ENCODE data around the gene SYTL1.
A peak's percentile ranks its signal among the peaks of the same experiment; 100 is the strongest.
"Not testable (repeated sequence)": the region's sequence is repeated elsewhere in the genome, so short reads cannot be mapped to it uniquely, and the experiment has no call there.

The SYTL1 gene

DNA sequence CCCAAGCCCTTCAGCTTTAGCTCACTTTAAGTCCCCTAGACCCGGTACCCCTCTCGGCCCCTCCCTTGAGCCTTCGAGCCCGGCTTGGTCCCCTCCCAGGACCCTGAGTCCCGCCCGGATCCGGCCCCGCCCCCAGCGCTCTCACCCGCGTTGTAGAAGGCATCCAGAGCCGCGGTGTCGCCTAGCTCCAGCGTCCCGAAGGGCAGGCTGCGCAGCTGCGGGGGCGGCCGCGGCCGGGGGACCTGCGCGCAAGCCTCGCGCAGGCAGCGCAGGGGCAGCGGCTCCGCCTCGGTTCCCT lies 24.2 kb downstream of the SYTL1 start:
- peak; percentile 64 for DNase-seq

GRCh38 chr1:27366411-27367159 lies 24.8 kb downstream of the SYTL1 start, which contains the start of gene MAP3K6:
Gene MAP3K6, minus strand, starts transcription at chr1:27366961. Its CDS starts 364 bp downstream, at chr1:27366597.
- DNase-seq = peak; percentile 81

DNA sequence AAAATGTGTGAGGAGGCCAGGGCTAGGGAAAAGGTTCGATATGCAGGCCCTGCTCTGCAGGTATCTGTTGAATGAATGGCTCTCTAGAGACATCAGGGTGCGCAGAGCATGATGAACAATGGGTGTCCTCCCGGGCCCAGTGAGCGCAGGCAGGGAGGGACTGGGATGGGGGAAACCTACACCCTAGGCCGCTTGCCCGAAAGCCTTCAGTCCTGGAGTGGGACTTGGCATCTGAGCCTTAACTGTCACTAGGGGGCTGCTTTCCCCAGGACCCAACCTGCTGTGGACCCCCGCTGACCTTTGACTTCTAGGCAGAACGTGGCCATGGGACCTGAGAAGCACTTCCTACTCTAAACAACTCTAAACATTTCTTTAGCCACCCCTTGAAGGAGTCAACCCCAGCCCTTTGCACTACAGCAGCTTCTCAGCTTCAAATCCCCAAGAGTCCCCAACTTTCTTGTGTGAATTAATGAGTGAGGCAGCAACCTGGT lies 25.4 kb downstream of the SYTL1 start:
- DNase-seq = no peak

- DNase-seq = peak; percentile 91
These were observed 27.2 kb downstream of the SYTL1 start for GRCh38 chr1:27368869-27369582.

DNA sequence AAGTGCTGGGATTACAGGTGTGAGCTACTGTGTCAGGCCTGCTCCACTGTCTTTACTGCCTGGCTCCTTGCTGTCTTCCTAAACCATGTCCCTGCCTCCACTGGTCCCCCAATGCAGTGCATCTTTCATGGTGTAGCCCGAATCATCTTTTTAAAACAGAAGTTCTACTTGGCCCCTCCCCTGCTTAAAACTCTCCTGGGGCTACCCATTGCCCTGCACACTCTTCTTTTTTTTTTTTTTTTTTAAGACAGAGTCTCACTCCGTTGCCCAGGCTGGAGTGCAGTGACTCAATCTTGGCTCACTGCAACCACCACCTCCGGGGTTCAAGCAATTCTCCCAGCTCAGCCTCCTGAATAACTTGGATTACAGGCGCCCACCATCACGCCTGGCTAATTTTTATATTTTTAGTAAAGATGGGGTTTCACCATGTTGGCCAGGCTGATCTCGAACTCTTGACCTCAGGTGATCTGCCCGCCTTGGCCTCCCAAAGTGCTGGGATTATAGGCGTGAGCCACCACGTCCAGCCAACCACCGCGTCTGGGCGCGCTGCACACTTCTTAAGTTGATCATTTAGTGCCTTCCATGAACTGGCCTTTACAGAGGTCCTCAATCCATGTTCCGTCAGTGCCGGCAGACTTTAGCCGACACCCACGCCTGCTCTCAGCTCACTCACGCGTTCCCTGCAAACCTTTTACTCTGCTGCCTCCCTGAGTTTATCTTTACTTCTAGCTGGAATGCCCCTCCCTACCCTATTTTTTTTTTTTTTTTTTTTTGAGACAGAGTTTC lies 30.4 kb downstream of the SYTL1 start:
- DNase-seq = peak; percentile 25

GRCh38 chr1:27372808-27373690 lies 31.2 kb downstream of the SYTL1 start:
- DNase-seq = peak; percentile 21

GRCh38 chr1:27374362-27375086 lies 32.7 kb downstream of the SYTL1 start, which contains the start of gene FCN3:
Gene FCN3, minus strand, starts transcription at chr1:27374824. Its CDS starts 6 bp downstream, at chr1:27374818.
- DNase-seq = no peak

DNA sequence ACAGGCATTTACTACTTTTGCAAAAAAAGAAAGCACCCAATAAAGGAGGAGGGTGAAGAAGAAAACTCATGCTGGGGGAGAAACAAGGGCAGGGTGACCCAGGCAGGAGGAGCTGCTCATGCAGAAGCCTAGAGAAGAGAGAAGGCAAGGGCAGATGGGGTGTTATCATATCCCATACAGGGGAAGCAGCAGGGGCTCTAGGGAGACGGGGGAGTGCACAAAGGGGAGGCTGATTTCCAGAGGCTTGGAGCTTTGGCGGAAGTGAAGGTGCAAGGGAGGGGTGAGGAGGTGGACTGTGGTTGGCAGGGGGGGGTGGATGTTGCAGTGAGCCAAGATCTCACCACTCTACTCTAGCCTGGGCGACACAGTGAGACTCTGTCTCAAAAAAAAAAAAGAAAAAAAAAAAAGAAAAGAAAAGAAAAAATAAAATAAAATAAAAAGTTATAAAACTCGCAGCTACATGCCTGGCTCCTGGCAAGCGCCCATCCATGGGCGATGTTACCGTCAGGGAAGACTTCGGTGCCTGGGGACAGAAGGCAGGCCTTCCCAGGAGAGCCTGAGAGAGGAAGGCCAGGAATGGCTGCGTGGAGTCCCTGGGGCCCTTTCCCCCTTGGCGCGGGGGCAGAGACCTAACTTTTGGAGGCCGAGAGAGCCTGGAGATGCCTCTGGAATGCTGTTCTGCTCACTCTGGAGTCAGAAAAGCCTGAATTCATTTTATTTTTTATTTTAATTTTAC lies 36.1 kb downstream of the SYTL1 start:
- DNase-seq = no peak

DNA sequence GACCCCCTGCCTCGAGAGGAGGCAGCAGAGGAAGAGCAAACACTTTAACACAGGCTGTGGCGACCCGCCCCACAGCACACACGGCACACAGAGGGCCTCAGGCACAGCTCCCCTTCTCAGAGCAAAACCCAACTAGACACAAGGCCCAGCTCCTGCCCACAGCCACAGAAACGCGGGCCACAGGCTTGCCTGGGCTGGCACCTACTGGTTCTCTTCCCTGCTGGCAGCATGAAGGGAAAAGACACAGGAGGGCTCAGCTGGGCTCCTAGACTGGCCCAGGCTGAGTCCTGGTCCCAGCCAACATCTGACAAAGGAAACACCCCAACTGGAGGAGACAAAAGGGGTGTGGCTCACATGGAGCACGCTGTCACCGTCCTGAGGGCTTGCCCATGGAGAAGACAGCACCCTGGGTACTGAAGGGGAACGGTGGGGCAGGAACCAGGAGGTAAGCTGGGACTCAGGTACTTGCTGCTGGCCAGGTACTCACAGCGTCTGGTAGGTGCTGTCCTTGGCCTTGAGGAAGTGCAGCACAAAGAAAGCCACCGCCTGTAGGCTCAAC lies 37.8 kb downstream of the SYTL1 start:
- DNase-seq = no peak

- DNase-seq = no peak
These were observed 38.4 kb downstream of the SYTL1 start for GRCh38 chr1:27380224-27380623.

GRCh38 chr1:27380766-27381733 lies 39.2 kb downstream of the SYTL1 start:
- DNase-seq = no peak

DNA sequence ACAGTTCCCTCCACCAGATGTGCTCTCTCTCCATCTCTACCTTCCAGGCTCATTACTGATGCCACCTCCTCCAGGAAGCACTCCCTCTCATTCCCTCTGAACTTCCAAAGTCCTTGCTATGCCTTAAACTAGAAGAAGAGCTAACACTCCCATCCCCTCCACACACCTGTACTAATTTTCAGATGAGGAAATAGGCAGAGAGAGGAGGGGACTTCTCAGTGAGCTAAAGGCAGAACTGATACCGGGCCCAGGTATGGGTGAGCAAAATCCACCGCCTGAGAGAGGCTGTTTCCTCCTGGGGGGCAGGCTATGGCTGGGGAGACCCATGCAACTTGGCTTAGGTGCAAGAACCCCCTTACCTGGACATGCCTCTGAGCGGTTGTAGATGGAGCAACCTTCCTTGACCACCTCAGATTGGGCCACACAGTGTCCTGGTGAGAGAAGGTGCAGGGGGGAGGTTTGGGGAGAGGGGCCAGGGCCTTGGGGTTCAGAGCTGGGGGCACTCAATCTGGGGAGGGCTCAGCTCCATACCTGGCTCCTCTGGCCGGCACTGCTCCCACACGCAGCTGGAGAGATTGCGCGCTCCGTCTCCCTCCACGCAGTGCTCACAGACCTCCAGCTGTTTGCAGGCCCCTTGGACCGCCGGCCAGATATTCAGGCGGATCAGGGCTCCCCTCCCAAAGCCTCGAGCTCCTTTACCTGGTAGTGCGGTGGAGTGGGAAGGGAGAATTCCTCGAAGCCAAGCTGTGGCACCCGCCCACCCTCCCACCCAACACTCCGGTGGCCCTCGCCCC lies 40.3 kb downstream of the SYTL1 start:
- no peak for DNase-seq

DNA sequence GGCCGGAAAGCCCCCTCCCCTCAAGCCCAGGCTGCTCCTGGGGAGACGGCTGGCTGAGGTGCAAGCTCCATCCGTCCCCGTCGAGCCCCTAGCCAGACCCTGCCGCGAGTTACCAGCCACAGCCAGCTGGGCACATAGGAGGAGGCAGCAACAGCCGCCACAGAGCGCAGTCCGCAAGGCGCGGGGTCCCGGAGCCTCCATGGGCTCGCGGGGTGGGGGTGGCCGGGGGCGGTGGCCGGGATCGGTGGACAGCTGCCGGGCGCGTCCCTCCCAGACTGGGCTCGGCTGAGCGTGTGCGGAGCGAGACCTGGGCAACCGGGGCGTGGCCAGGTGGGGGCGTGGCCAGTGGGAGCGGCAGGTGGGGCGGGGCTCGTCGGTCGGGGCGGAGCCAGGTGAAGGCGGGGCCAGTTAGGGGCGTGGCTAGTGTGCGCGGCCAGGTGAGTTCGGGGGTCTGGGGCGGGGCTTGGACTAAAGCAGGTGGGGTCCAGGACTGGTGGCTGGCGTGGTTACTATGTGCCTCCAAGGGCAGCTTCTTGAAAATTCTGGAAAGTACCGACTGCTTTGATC lies 41.3 kb downstream of the SYTL1 start, which contains the start of gene CD164L2:
Gene CD164L2 (minus strand): TSS at position 295 of the 567 bp plus-strand sequence. CDS start 94 bp downstream, at position 201.
- DNase-seq = no peak

- DNase-seq = no peak
These were observed 41.8 kb downstream of the SYTL1 start for GRCh38 chr1:27383661-27384060.

DNA sequence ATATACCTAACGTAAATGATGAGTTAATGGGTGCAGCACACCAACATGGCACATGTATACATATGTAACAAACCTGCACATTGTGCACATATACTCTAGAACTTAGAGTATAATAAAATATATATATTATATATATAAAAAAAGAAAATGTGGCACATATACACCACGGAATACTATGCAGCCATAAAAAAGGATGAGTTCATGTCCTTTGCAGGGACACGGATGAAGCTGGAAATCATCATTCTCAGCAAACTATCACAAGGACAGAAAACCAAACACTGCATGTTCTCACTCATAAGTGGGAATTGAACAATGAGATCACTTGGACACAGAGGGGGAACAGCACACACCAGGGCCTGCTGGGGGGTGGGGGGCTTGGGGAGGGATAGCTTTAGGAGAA lies 43.0 kb downstream of the SYTL1 start:
- DNase-seq = not testable (repeated sequence)

- peak; percentile 68 for DNase-seq
These were observed 46.6 kb downstream of the SYTL1 start for GRCh38 chr1:27388337-27389005.

GRCh38 chr1:27391511-27392095 lies 49.8 kb downstream of the SYTL1 start:
- DNase-seq = peak; percentile 71
